Measurements from ENCODE around the gene METTL22.

Gene METTL22

GRCh38 chr16:8595783-8596182 is 25.7 kb upstream of the METTL22 start:
- DNase-seq, result no peak

DNA sequence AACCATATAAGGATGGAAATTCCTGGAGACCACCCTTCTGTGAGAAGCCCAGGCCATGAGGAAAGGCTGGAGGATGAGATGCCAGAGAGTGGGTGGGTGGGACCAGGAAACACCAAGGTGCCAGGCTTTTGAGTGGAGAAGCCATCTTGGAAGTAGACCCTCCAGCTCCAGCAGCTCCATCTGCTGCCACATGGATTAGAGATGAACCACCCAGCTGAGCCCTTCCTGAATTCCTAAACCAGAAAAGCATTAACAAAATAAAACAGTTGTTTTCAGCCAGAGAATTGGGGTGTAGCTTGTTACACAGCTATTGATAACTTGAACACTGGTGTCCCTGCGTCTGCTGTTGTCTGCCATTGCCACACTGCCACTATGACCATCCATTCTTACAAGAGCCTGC is 24.9 kb upstream of the METTL22 start:
- no peak for DNase-seq

- no peak for DNase-seq
Observed at GRCh38 chr16:8600144-8600775, 21.2 kb upstream of the METTL22 start.

DNA sequence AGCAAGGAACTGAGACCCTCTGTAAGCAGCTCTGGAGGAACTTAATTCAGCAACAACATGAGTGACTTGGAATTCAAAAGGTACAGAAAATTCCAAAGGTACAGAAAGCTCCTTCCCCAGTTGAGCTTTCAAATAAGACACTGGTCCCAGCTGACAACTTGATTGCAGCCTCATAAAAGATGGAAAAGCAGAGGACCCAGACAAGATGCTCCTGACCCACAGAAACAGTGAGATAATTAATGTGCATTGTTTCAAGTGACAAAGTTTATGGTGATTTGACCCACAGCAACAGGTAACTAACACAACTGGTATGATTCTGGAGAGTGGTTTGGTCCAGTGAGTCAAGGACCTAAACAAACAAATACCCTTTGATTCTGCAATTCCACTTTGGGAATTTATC is 15.9 kb upstream of the METTL22 start:
- DNase-seq, result no peak

- DNase-seq, result no peak
Observed at GRCh38 chr16:8607214-8607613, 14.3 kb upstream of the METTL22 start.

GRCh38 chr16:8611122-8611521 is 10.4 kb upstream of the METTL22 start:
- DNase-seq, result no peak

GRCh38 chr16:8611886-8612600 is 9.5 kb upstream of the METTL22 start:
- DNase-seq, result no peak

GRCh38 chr16:8614435-8615029 is 7.0 kb upstream of the METTL22 start:
- no peak for DNase-seq

- DNase-seq, result no peak
Observed at GRCh38 chr16:8619671-8620370, 1.7 kb upstream of the METTL22 start.

- DNase-seq, result no peak
Observed at GRCh38 chr16:8620535-8620934, 963 bp upstream of the METTL22 start.

DNA sequence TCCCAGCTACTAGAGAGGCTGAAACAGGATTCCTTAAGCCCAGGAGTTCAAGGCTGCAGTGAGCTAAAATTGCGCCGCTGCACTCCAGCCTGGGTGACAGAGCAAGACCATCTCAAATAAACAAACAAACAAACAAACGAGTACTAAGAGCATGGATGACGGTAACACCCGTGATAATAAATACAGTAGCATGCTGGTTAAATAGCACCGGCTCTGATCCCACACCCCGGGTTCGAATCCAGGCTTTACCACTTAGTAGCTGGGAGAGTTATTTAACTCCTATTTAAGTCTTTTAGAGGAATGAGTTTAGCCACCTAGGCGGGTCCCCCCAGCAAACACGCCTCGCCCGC is 301 bp upstream of the METTL22 start:
- no peak for DNase-seq

GRCh38 chr16:8622315-8622656 is 788 bp downstream of the METTL22 start:
- DNase-seq, result no peak

DNA sequence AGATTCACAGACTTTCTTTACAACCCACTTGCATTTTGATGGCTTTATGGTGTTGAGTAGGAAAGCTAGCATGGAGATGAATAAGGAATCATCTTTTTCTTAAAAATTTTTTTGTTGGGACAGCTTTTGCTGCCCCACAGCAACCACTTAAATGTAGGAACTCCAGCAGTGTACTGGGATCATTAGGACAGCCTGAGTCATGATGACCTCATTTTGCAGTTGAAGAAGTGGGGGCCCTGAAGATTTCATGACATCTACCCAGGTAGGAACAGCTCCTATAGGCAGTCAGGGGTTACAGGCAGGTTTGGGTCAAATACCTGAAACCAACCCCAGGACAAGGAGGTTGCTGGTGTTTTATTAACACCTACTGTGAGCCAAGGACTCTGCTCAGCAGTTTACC is 2.1 kb downstream of the METTL22 start:
- no peak for DNase-seq

DNA sequence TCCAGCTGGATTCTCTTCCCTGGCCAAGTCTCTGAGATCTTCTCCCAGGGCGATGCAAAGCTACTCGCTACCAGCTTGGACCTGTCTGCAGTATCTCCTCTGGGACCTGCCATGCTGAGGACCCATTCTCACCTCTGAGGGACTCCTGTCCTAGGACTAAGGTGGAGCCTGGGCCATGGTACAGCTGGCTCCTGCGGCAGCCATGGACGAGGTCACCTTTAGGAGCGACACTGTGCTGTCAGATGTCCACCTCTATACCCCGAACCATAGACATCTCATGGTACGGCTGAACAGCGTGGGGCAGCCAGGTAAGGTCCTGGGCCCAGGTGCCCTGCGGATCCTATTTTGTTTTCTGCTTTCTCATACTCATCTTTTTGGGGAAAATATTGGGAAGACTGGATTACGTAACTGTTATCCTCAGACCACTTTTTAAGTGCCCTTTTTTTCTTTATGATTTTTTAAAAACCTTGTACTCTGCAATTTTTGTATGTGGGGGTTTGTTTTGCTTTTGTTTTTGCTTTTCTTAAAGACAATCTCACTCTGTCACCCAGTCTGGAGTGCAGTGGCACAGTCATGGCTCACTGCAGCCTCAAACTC is 4.1 kb downstream of the METTL22 start:
- DNase-seq, result no peak

GRCh38 chr16:8626946-8627345 is 5.4 kb downstream of the METTL22 start:
- no peak for DNase-seq

DNA sequence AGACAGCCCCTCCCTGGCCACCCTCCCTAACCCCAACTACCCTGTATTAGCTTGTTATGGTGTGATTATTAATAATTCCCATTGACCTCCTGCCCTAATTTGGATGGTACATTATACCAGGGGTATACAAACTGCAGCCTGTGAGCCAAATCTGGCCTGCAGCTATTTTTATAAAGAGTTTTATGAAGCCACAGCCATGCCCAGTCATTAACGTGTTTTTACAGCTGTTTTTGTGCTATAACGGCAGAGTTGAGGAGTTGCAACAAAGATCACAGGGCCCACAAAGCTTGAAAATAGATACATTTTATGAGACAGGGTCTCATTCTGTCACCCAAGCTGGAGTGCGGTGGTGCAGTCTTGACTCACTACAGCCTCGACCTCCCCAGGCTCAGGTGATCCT is 6.0 kb downstream of the METTL22 start:
- DNase-seq, result no peak

GRCh38 chr16:8628981-8629725 is 7.7 kb downstream of the METTL22 start:
- no peak for DNase-seq

GRCh38 chr16:8630255-8630953 is 8.9 kb downstream of the METTL22 start:
- no peak for DNase-seq

DNA sequence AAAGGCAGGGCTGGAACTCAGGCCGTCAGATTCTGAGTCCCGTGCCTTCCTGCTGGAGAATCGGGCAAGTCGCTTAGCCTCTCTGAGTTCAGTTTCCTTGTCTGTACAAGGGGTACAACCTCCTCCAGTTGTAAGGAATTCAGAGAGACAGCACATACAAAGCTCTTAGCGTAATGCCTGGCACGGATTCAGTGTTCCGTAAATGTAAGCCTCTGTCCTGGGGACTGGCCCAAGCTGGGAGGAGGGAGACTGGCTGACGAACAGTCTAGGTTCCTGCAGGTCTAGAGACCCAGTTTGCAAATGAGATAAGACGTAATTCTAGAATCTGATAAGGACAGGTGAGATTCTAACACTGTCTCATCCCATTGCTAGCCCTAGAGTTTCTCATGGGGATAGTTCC is 9.9 kb downstream of the METTL22 start:
- no peak for DNase-seq

GRCh38 chr16:8631818-8632465 is 10.4 kb downstream of the METTL22 start:
- no peak for DNase-seq

GRCh38 chr16:8632675-8633182 is 11.2 kb downstream of the METTL22 start:
- no peak for DNase-seq
